Endothelial cell of umbilical vein (primary cell): ENCODE measurements around the gene TRERF1.

Experiments used
- CTCF ChIP-seq, 2 donors: IDR thresholded peaks; 1 replicate in 1 of 2; 2 replicates in 1 of 2; pipeline ENCODE4 v1.5.1; 2011; ENCODE audit warnings: low read length in 2 of 2, mild to moderate bottlenecking in 2 of 2, moderate library complexity in 2 of 2, control low read depth in 1 of 2, inconsistent platforms in 1 of 2, low read depth in 1 of 2; ENCODE audit not compliant: insufficient read depth in 1 of 2; ENCODE audit errors: extremely low read depth in 1 of 2
- EZH2 ChIP-seq: IDR thresholded peaks from 2 replicates; pipeline ENCODE4 v1.6.1; 2012; ENCODE audit warnings: borderline replicate concordance, low read depth, mild to moderate bottlenecking, moderate library complexity, low read length, inconsistent platforms; ENCODE audit not compliant: severe bottlenecking
- FOS ChIP-seq: IDR thresholded peaks from 2 replicates; pipeline ENCODE4 v1.6.1; 2011; ENCODE audit warnings: mild to moderate bottlenecking, low read length, moderate library complexity, borderline replicate concordance; ENCODE audit not compliant: insufficient read depth
- GATA2 ChIP-seq: IDR thresholded peaks from 2 replicates; pipeline ENCODE4 v1.7.0; 2011; ENCODE audit warnings: low read depth, mild to moderate bottlenecking, moderate library complexity, mixed read lengths, low read length; ENCODE audit not compliant: insufficient read length, insufficient read depth
- MAX ChIP-seq: IDR thresholded peaks from 2 replicates; pipeline ENCODE4 v1.6.1; 2011; ENCODE audit not compliant: insufficient read depth, insufficient read length
- MYC ChIP-seq: IDR thresholded peaks from one replicate; pipeline ENCODE4 v1.6.1; 2011; ENCODE audit warnings: mild to moderate bottlenecking, low read depth, low read length
- POLR2A ChIP-seq: IDR thresholded peaks from 2 replicates; pipeline ENCODE4 v1.6.1; 2012; ENCODE audit warnings: low read depth, mild to moderate bottlenecking, control low read depth, low read length
- POLR2AphosphoS5 ChIP-seq: IDR thresholded peaks from 2 replicates; pipeline ENCODE4 v1.6.1; 2012; ENCODE audit warnings: low read depth, mild to moderate bottlenecking, control low read depth, low read length, moderate library complexity; ENCODE audit not compliant: insufficient read depth

- TF ChIP-seq CTCF (IDR thresholded peaks at IDR 0.05; ENCODE audit: extremely low read depth in 1 of 2, insufficient read depth in 1 of 2, low read depth in 1 of 2, low read length in 2 of 2) (no peak), POLR2A (no peak), POLR2AphosphoS5 (no peak), EZH2 (no peak), MAX (no peak), FOS (no peak), GATA2 (no peak), MYC (no peak)
Measured at GRCh38 chr6:42388046-42388445, 63.7 kb downstream of the TRERF1 start.
